Natural killer cell treated with Interleukin-12 subunit alpha and Interleukin-12 subunit beta and Interleukin-15 and Interleukin-18, amount 100 ng/mL, for 72 hours (primary cell): ENCODE data around the gene EXOC4. TPM values are rescaled to one million over a fixed set of nuclear protein-coding genes. Genes with fewer than 3 reads are reported as not detected.
"Not testable (repeated sequence)": the region's sequence is repeated elsewhere in the genome, so short reads cannot be mapped to it uniquely, and the experiment has no call there.

Experiments used
- ATAC-seq, 2 donors: fragments of 150-1000 bp; cut with Tn5 transposase in 1 of 2; sonication (Bioruptor Pico), chemical (Tn5 transposase) in 1 of 2; 2 replicates each; pipeline ENCODE4 v1.10.0; 2021
- DNase-seq: peaks from one replicate; pipeline ENCODE4 v3.0.0; 2022; ENCODE audit warnings: low spot score
- H3K27ac Mint-ChIP-seq, 2 donors: 1 replicate in 1 of 2; 2 replicates in 1 of 2; pipeline ENCODE4 v1.8.0; 2022; ENCODE audit warnings: mixed read lengths in 2 of 2, mild to moderate bottlenecking in 1 of 2, moderate library complexity in 1 of 2
- H3K27me3 Mint-ChIP-seq, 2 donors: 1 replicate in 1 of 2; 2 replicates in 1 of 2; pipeline ENCODE4 v1.8.0; 2022; ENCODE audit warnings: mixed read lengths in 2 of 2
- H3K36me3 Mint-ChIP-seq: one replicate; pipeline ENCODE4 v1.8.0; 2022; ENCODE audit warnings: mixed read lengths
- H3K4me1 Mint-ChIP-seq, 2 donors: 1 replicate in 1 of 2; 2 replicates in 1 of 2; pipeline ENCODE4 v1.8.0; 2022; ENCODE audit warnings: low read depth in 2 of 2, mixed read lengths in 2 of 2, mild to moderate bottlenecking in 1 of 2
- H3K4me3 Mint-ChIP-seq: one replicate; pipeline ENCODE4 v1.8.0; 2022; ENCODE audit warnings: mixed read lengths
- H3K9me3 Mint-ChIP-seq: 2 replicates; pipeline ENCODE4 v1.8.0; 2022; ENCODE audit warnings: mixed read lengths
- total RNA-seq, 2 donors: library from RNA; stranded (reverse); gene quantifications; one replicate each; pipeline ENCODE4 v1.2.3, GENCODE V29; 2022

EXOC4 gene
- total RNA-seq, 2 donors from 2014 or later = 78.5 to 107 TPM

DNA sequence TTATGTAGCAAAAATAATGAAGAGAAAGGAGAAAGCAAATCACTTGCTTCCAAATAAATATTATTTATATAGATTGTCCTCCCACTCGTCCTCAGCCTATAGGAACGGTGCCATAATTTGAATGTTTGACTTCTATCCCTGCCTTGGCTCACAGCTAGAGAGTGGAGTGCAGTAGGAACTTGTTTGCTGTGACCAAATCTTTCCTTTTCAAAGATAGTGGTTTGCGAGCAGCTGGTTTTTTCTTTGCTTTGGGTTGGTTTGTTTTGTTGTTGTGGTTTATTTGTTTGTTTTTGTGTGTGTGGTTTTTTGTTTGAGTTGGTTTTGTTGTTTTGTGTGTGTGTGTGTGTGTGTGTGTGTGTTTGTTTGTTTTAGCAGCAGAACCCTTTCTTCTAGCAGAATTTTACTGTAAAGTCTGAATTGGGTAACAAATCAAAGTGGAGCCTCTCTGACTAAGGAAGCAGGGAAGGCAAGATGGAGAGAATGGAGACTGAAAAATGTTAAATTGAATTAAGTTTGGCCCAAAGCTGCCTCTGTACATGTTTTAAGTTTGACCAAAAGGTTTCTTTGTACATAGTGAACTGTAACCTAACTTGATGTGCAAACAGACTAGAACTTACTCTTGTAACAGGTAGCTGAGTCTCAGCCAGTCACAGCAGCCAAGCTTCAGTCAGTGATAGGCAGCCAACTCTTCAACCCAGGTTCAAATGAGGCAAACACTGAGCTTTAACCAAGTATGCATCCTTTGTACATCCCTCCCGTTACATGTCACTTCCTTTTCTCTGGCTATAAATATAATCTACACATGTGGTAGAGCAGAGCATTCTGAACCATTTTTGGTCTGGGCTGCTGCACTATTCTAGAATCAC is 724.8 kb downstream of the EXOC4 start:
- H3K9me3 Mint-ChIP-seq = no peaks in the 10 kb centered on the region
- no peaks in the 10 kb centered on the region for H3K36me3 Mint-ChIP-seq
- ATAC-seq (no peak), DNase-seq (no peak)
- H3K4me1 Mint-ChIP-seq = peaks cover 0 to 7% of the 10 kb centered on the region in 2 donors
- H3K4me3 Mint-ChIP-seq = no peak overlapping the region
- no peaks in the 10 kb centered on the region for H3K27me3 Mint-ChIP-seq
- H3K27ac Mint-ChIP-seq = no peak overlapping the region

DNA sequence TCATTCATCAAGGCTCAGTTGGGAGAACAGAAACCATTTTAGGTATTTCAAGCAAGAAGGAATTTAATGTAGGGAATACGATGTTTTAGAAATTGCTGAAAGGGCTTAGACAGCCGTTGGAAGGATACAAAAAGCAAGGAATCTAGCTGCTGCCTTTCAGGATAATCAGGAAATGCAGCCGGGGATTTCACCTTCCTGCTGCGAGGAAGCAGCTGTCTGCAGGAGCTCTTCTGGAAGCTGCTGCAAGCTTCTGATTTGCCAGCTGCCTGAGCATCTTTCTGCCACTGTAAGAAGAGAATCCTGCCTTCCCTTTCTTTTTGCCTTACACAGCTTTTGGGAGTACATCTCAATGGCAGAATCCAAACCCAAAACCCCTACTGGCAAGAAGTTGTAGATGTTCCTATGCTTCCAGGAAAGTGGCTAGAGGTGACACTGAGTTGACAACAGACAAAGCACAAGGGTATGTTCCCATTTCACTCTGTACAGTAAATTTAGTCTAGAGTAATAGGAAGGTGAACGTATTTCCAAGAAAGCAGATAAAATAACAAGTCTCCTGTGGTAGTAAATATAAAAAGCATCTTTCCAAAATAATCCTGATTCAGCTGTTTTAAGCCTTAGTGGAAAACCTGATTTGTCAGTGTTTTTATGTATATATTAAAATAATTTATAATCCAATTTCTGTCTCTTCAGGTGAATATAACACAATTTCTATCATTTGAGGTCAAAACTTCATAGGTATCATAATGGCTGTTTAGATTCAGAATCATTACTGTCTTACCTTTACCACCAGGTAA is 725.8 kb downstream of the EXOC4 start:
- Mint-ChIP-seq H3K27ac (no peak overlapping the region), H3K27me3 (no peaks in the 10 kb centered on the region), H3K4me3 (no peak overlapping the region), H3K9me3 (no peaks in the 10 kb centered on the region), H3K4me1 (peaks cover 0 to 7% of the 10 kb centered on the region in 2 donors), H3K36me3 (no peaks in the 10 kb centered on the region)
- DNase-seq = no peak
- no peak for ATAC-seq

DNA sequence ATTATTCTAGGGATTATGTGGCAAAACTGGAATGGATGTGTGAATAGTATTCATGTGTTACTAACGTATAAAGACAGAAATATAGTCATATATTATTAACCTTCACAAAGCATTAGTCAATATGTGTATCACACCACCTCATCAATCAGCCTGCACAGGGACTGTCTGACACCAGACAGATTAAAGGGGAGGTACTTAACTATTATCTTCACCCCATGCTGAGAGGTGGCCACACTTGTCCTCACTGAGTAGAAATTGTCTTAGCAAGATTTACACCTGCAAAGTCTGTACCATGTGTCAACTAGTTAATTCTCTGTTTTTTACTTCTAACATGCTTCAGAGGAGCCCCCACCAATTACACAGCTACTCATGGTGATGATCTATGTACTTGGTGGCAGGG is 727.9 kb downstream of the EXOC4 start:
- Mint-ChIP-seq H3K27me3 (no peaks in the 10 kb centered on the region), H3K4me1 (peaks cover 0 to 7% of the 10 kb centered on the region in 2 donors), H3K4me3 (no peak overlapping the region), H3K27ac (no peak overlapping the region), H3K36me3 (no peaks in the 10 kb centered on the region), H3K9me3 (no peaks in the 10 kb centered on the region)
- ATAC-seq (no peak), DNase-seq (no peak)

DNA sequence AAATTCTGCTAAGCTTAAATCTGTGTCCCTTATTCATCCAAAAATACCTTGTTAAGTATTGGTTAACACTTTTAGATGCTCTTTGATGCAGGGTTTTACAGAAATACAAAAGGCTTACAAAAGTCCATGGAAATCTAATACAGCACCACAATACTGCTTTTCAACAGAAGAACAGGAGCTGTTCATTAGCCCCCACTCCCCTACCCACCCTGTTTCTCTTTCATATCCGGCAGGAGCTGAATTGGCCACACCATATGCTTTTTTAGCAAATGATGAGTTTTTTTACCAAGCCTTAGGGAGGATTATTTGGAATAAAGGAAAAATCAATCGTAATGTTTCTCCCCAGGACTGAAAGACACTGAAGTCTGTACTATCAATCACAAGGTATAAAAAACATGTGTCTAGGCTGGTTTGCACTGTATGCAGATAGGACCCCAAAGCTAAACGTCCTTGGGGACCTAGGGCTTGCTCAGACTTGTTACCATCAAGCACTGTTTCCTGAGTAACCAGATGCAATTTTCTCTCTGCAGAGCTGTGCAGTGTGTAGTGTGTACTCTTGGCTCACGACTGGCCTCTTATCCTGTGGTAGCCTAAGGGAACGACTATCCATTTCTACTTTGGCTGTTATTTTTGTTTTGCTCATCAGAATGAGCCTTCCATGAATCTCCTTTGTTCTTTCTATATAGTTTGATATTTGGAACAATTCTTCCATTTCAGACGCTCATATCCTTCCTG is 731.0 kb downstream of the EXOC4 start:
- H3K9me3 Mint-ChIP-seq = no peaks in the 10 kb centered on the region
- no peaks in the 10 kb centered on the region for H3K36me3 Mint-ChIP-seq
- no peak overlapping the region for H3K4me3 Mint-ChIP-seq
- peaks cover 0 to 4% of the 10 kb centered on the region in 2 donors for H3K4me1 Mint-ChIP-seq
- ATAC-seq (no peak), DNase-seq (no peak)
- H3K27ac Mint-ChIP-seq = no peak overlapping the region
- no peaks in the 10 kb centered on the region for H3K27me3 Mint-ChIP-seq

DNA sequence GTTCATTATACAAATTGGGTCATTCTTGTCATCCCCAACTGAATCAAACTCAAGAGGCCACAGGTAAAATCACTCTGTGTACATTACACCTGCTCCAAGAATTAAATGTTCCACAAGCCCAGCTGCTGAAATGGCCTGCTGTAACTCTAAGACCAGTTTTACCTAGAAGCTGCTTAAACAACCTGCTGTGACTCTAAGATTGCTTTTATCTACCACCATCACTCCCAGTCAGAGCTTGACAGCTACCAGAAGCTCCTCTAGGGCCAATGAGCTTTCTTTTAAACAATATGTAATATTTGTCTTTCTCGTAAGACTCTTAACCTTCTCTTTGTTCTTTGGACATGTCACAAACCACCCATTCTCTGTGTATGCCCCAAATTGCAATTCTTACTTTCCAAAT is 732.4 kb downstream of the EXOC4 start:
- Mint-ChIP-seq H3K9me3 (no peaks in the 10 kb centered on the region), H3K27me3 (no peaks in the 10 kb centered on the region), H3K36me3 (no peaks in the 10 kb centered on the region), H3K4me1 (no peaks in the 10 kb centered on the region), H3K27ac (no peak overlapping the region), H3K4me3 (no peak overlapping the region)
- ATAC-seq (no peak), DNase-seq (no peak)

DNA sequence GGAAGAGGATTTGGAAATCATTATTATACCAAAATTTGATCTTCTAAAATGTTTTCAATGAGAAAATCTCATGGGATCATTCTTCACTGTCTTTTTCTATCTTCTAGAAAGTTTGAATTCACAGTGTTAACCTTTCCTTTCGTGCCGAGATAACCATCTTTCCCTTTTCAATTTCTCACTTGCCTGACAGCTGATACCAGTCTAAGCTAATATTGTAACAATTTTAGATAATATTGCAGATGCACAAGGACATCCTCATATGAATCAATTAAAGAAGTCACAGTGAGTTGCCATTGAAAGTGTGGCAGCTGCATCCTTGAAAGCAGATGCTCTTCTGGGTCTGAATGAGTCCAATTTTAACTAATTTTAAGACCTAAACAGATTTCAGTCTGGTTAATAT is 734.7 kb downstream of the EXOC4 start:
- H3K36me3 Mint-ChIP-seq = no peaks in the 10 kb centered on the region
- no peak overlapping the region for H3K27ac Mint-ChIP-seq
- no peaks in the 10 kb centered on the region for H3K9me3 Mint-ChIP-seq
- H3K4me1 Mint-ChIP-seq = no peaks in the 10 kb centered on the region
- ATAC-seq (no peak), DNase-seq (no peak)
- no peaks in the 10 kb centered on the region for H3K27me3 Mint-ChIP-seq
- H3K4me3 Mint-ChIP-seq = no peak overlapping the region

DNA sequence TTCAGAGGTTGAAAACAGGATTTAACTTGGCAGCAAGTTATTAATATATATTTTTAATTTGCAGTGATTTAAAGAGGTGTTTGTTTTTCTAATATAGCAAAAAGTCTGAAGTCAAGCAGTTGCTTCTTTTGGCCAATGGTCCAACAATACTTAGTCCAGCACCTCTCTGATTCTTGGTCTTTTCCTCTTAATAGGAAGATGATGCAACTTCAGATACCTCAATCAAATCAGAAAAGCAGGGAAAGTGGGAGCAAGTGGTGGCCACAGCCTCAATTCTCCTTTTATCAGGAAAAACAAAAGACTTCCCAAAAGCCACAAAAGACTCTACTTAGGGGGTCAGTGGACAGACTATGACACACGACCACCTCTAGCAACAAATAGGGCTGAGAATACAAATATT is 740.7 kb downstream of the EXOC4 start:
- H3K4me3 Mint-ChIP-seq = no peak overlapping the region
- H3K4me1 Mint-ChIP-seq = no peaks in the 10 kb centered on the region
- DNase-seq = no peak
- no peak overlapping the region for H3K27ac Mint-ChIP-seq
- no peaks in the 10 kb centered on the region for H3K27me3 Mint-ChIP-seq
- no peak for ATAC-seq
- peaks cover 6% of the 10 kb centered on the region for H3K36me3 Mint-ChIP-seq
- no peaks in the 10 kb centered on the region for H3K9me3 Mint-ChIP-seq

DNA sequence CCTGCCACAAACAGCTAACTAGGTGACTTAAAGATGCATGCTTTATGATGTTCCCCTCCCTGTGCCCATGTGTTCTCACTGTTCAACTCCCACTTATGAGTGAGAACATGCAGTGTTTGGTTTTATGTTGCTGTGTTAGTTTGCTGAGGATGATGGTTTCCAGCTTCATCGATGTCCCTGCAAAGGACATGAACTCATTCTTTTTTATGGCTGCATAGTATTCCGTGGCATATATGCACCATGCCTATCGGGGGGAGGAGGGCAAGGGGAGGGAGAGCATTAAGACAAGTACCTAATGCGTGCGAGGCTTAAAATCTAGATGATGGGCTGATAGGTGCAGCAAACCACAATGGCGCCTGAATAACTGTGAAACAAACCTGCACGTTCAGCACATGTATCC is 741.2 kb downstream of the EXOC4 start:
- ATAC-seq, H3K9me3 Mint-ChIP-seq, H3K27ac Mint-ChIP-seq, H3K36me3 Mint-ChIP-seq, H3K27me3 Mint-ChIP-seq, DNase-seq, H3K4me3 Mint-ChIP-seq, H3K4me1 Mint-ChIP-seq: not testable (repeated sequence)

DNA sequence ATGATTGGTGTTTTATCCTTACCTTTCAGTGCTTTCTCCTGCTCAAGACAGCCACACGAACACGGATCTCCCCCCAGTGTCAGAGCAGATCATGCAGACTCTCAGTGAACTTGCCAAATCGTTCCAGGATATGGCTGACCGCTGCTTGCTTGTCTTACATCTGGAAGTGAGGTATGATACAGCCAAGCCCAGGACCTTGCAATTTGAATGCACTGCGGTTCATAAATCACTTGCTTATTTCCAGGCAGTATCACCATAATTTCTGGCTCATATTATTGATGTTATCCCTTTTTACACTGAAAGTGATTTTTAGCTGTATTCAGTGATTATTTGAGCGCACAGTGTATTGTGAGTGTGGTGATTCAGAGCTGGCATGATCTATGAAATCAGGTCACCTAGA is 744.6 kb downstream of the EXOC4 start:
- no peak for ATAC-seq
- DNase-seq = no peak
- H3K36me3 Mint-ChIP-seq = peaks cover 9% of the 10 kb centered on the region
- no peak overlapping the region for H3K4me3 Mint-ChIP-seq
- no peak overlapping the region for H3K27ac Mint-ChIP-seq
- H3K27me3 Mint-ChIP-seq = no peaks in the 10 kb centered on the region
- no peaks in the 10 kb centered on the region for H3K9me3 Mint-ChIP-seq
- no peaks in the 10 kb centered on the region for H3K4me1 Mint-ChIP-seq

DNA sequence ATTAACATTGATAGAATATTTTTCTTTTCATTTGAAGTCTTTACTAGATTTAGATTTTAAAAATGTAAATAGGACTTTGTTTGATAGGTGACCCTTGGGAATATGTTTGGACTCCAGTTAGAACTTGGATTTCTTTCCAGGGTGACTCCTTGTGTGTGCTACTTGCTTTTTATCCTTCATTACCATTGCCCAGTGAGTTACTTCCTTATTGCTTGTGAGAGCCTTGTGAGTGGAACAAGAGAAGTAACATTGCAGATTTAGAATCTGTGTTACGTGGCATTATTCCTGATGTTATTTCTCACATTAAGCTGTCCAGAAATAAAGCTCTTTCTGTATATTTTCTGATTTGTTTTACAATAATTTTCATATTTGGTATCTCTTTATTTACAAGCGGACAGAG is 746.3 kb downstream of the EXOC4 start:
- no peak for ATAC-seq
- H3K4me3 Mint-ChIP-seq = no peak overlapping the region
- no peak overlapping the region for H3K27ac Mint-ChIP-seq
- H3K27me3 Mint-ChIP-seq = no peaks in the 10 kb centered on the region
- H3K4me1 Mint-ChIP-seq = no peaks in the 10 kb centered on the region
- no peaks in the 10 kb centered on the region for H3K9me3 Mint-ChIP-seq
- H3K36me3 Mint-ChIP-seq = peaks cover 9% of the 10 kb centered on the region
- no peak for DNase-seq

DNA sequence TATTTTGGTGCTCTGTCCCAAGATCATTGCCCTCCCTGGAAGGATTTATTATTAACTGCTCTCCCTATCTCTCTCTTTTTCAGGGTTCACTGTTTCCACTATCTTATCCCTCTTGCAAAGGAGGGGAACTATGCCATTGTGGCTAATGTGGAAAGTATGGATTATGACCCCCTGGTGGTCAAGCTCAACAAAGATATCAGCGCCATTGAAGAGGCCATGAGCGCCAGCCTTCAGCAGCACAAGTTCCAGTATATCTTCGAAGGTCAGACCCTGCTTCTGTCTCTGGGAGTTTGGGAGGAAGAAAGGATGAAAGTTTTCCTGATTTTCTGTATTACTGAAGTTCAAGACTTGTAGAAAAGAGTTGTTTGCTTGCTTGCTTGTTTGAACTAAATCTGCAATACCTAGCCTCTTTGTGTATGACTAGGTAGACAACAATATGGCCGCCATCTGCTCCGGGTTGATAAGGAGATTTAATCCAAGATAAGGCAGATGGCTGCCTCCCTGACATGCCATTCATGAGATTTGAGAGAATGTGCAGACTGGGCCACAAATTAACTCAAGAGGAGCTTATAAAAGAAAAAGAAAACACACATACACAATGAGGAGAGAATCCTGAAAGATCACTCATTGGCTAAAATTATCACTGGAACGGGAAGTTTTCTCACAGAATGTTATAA is 752.1 kb downstream of the EXOC4 start:
- no peaks in the 10 kb centered on the region for H3K9me3 Mint-ChIP-seq

DNA sequence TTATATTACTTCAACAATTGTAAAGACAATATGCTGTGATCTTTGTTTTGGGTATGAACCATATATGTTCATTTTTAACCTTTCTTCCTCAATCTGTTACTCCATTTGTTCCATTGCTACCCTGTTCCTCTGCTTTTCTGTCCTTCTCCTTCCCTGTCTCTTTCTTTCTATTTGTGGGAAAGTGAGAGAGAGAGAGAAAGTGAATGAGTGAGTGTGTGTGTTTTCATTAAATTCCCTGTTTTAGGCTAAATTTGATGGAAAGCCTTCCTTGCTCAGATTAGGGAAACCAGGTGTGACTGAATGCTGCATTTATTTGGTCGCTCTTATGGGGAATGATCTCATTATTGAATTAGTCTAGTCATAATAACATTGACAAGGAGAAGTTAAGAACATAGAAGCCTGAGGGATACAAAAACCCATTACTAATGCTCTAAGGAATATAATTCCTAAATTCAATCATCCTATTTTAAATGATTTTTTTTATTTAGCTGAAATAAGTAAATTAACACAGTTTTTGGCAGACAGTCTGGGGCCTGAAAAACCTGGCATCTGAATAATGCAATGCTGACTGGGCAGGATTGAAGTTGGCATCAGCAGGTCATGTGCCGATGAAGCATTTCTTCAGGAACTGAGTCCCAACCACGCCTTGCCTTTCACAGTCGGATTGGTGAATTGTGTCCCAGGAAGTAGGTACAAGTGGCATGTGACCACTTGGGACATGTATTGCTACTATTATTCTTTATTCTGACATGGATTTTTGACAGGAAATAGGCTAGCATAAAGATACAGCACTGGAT is 756.6 kb downstream of the EXOC4 start:
- no peak overlapping the region for H3K27ac Mint-ChIP-seq
- no peaks in the 10 kb centered on the region for H3K4me1 Mint-ChIP-seq
- DNase-seq = no peak
- H3K27me3 Mint-ChIP-seq = no peaks in the 10 kb centered on the region
- no peak overlapping the region for H3K4me3 Mint-ChIP-seq
- no peaks in the 10 kb centered on the region for H3K9me3 Mint-ChIP-seq
- peaks cover 12% of the 10 kb centered on the region for H3K36me3 Mint-ChIP-seq
- no peak for ATAC-seq

More for the DNA sequence above, 752.1 kb downstream of the EXOC4 start:
- no peak overlapping the region for H3K27ac Mint-ChIP-seq
- ATAC-seq = no peak
- no peak for DNase-seq
- no peak overlapping the region for H3K4me3 Mint-ChIP-seq
- no peaks in the 10 kb centered on the region for H3K4me1 Mint-ChIP-seq
- H3K27me3 Mint-ChIP-seq = no peaks in the 10 kb centered on the region
- H3K36me3 Mint-ChIP-seq = peaks cover 6% of the 10 kb centered on the region

DNA sequence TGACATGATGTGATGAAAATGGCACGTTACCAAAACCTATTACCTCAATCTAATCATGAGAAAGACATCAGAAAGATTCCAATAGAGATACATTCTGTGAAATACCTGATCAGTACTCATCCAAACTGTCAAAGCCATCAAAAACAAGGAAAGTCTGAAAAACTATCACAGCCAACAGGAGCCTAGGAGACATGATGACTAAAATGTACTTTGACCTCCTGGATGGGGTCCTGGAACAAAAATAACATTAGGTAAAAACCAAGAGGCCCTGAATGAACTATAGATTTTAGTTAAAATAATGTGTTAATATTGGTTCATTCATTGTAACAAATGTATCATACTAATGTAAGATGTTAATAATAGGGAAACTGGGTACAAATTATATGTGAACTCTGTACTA is 760.4 kb downstream of the EXOC4 start:
- no peaks in the 10 kb centered on the region for H3K9me3 Mint-ChIP-seq
- H3K4me3 Mint-ChIP-seq = no peak overlapping the region
- H3K4me1 Mint-ChIP-seq = no peaks in the 10 kb centered on the region
- H3K27ac Mint-ChIP-seq = no peak overlapping the region
- H3K27me3 Mint-ChIP-seq = no peaks in the 10 kb centered on the region
- DNase-seq (no peak), ATAC-seq (no peak)
- peaks cover 6% of the 10 kb centered on the region for H3K36me3 Mint-ChIP-seq
